ENCODE measurements around the gene PDK3.
A peak's percentile ranks its signal among the peaks of the same experiment; 100 is the strongest.

The PDK3 gene

DNA sequence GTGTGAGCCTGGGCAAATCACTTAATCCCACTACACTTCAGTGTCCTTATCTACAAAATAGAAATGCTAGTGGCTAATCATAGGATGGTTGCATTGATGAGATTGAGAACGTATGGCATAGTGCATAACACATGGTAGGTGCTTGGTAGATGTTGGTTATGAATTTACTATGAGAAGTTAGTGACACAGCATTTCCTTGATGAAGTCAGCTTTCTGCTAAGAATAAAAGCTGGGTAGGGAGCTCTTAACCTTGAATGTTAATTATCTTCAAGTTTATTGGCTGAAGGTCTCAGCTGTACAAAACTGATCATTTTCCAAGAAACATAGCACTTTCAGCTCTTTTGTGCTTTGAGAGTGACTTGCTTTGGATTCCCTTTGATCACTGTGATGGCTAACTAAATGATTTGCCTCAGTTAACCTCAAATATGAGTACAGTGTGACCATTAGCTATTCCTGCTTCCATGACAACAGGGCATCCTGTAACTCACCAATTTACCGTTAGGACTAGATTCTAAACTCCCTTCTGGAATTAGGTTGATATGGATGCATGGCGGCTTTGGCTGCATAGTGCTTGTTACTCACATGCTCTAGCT lies 17.8 kb downstream of the PDK3 start:
- no peak for DNase-seq (ENCODE audit: low spot score)

DNA sequence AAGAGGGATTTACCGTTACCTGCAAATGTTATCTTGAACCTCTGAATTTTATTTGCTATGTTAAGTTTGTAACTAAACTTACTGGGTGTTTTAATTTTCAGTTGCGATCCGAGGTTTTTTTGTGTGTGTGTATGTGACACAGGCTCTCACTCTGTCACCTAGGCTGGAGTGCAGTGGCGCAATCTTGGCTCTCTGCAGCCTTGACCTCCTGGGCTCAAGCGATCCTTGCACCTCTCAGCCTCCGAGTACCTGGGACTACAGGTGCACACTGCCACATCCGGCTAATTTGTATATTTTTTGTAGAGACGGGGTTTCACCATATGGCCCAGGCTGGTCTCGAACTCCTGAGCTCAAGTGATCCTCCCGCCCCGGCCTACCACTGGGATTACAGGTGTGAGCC lies 18.5 kb downstream of the PDK3 start:
- DNase-seq (ENCODE audit: low spot score): no peak

DNA sequence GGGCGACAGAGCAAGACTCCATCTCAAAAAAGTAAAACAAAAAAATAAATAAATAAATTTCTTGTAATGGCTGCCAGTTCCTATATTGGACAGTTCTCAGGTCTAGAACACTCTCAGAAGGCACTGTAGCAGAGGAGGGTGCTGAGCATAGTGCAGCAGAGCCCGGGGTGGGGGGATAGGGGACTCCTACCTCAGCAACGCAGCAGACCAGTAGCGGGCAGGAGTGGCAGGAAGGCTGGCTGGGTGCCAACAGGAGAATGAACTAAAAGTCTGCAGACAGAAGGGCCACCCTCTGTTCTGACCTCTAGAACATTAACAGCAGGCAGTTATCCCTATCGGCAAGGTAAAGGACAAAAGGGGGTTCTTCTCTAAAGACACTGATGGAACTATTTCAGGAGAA lies 20.2 kb downstream of the PDK3 start:
- no peak for DNase-seq (ENCODE audit: low spot score)

DNA sequence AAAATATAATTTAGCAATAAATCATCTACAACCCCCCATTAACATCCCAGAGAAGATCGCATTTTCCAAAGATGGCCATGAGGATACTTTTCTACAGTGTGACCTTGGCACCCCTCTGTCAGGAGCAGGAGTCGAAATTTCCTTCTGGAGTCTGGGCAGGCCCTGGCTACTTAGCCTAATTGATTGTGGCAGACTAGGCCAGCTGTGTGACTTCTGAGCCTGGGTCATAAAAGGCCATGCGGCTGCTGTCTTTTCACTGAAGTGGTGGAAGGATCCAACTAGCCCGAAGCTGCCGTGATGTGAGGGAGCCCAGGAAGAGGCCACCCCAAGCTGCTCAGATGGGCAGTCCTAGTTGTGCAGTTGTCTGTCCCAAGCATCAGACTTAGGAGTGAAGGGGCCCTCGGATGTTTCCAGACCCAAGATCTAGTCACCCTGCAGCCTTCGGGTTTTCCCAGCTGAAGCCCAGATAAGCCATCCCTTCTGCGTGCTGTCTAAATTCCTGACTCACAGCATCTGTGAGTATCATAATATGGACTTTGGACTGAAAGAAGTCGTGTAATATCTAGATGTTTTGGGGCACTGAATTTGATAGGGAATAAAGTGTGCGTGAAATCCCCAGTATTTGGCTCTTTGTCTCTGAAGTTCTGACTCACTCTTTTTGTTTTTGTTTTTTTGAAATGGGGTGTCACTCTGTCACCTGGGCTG lies 21.0 kb downstream of the PDK3 start:
- no peak for DNase-seq (ENCODE audit: low spot score)

DNA sequence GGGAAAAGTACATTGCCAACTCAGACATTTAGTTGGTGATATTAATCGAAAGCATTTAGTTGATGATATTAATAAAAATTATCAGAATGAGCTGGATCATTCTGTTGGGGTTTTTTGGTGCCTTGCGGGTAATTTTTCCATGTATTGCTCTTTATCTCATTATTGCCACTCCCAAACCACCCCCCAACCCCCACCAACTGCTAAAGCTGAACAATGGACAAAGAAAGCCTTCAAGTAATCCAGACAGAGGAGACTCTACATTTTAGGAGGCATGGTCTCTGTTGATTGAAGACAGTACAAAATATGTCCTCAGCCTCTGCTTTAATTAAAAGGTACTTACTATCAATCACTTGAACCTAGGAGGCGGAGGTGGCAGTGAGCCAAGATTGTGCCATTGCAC lies 22.5 kb downstream of the PDK3 start:
- no peak for DNase-seq (ENCODE audit: low spot score)

DNA sequence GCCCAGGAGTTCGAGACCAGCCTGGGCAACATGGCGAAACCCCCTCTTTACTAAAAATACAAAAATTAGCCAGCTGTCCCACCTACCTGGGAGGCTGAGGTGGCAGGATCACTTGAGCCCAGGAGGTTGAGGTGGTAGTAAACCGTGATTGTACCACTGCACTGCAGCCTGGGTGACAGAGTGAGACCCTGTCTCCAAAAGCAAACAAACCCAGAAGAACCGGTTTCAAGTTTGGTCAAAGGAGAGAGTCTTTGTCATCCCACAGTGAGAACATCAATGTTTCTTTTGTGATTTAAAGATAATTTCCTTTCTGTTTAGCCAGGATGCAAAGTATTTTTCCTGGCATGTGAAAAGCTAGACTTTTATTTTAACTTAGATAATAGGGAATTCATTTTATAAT lies 26.7 kb downstream of the PDK3 start:
- DNase-seq (ENCODE audit: low spot score): no peak

DNA sequence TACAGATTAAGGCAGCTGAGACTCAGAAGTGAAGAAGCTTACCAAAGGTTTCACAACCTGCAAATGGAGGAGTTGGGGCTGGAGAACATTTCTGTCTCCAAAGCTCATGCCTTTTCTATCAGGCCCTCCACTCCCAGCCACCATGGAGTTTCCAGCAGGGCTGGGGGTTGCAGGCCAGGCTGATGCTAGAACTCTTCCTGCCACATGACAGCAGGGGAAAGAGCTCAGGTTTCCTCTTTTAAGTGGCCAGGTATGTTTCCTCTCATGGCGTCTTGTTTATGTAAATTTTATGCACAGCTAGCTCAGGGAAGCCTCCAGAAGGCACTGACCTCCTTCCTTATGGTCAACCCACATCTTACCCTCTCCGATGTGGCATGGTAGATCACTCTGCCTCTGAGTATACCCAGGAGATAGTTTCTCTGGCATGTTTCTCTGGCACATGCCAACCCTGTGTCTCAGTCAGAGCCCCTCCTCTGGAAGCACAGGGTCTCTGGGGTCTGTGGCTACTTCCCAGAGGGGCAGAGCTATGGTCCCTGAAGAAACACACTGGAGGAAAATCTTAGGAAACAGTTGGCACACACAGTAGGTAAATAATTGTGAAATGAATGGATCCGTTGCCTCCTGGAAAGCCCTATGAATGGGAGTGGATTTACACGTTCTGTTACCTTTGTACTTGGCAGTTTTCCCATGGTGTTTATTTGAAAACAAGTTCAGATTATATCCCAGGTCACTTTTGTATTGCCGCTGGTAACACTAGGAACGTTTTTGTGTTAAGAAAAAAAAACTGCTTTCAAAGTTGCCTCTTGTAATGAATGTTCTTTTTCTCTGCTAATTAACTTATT lies 28.9 kb downstream of the PDK3 start:
- DNase-seq (ENCODE audit: low spot score): no peak

DNA sequence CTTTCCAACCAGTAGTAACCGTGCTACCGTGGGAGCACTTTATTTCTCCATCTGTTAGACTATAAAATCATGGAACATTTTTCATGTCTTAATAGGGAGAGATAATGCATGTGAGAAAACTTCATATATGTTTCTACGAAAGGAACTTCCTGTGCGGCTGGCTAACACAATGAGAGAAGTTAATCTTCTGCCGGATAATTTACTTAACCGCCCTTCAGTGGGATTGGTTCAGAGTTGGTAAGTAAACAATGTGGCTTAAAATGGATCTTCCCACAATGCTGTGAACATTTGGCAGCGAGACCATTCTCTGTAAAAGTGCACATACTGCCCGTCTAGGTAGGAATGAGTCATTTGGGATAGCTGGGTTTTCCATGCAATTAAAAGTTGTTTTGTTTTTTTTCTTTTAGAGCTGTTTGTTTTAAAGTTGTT lies 29.6 kb downstream of the PDK3 start:
- DNase-seq (ENCODE audit: low spot score): no peak

DNA sequence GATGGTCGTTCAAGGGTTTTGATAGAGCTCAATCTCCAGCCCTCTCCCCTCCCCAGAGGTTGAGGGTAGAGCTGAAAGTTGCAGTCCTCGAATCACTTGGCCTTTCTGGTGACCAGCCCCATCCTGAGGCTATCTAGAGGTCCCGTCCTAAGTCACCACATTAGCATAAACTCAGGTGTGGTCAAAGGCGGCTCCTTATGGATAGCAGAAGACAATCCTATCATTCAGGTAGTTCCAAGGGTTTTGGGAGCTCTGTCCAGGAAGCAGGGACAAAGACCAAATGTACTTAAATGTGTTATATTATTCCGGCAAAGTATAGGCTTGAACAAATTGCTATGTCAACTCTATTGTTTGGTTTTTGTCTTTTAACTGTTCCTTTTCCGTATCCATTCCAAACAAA lies 30.6 kb downstream of the PDK3 start:
- no peak for DNase-seq (ENCODE audit: low spot score)

DNA sequence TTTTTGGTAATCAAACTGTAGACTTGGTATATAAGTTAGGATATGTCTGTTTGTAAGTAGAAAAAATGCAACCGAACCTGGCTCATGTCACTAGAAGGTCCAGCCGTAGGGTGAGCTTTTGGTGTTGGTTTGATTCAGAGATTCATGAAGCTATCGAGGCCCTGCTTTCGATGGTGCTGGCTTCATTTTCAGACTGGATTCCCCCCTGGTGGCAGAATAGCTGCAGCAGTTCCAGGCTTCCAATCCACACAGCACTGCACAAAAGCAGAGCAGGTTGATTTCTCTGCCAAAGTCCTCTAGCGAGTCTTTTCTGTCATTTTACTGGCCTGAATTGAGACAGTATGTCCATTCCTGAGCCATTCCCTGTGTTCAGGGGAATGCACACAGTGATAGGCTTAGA lies 33.1 kb downstream of the PDK3 start:
- DNase-seq (ENCODE audit: low spot score): peak; percentile 37

DNA sequence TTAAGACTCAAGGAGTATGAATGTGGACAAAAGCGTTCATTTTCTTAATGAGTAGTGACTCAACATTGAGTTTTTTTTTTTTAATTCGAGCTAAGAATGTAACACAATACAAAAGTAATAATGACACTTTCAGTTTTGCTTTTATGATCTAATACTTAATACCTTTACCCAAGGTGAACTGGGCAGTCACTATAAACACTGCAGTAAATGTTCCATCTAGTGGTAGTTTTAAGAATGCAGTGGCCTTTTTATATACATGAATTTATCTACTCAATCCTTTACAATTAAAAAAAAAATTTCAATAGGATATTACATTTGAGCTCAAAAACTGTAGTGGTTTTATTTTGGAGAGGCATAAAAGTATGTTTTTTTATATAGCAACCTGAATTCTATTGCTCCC lies 33.9 kb downstream of the PDK3 start:
- DNase-seq (ENCODE audit: low spot score): peak; percentile 60

DNA sequence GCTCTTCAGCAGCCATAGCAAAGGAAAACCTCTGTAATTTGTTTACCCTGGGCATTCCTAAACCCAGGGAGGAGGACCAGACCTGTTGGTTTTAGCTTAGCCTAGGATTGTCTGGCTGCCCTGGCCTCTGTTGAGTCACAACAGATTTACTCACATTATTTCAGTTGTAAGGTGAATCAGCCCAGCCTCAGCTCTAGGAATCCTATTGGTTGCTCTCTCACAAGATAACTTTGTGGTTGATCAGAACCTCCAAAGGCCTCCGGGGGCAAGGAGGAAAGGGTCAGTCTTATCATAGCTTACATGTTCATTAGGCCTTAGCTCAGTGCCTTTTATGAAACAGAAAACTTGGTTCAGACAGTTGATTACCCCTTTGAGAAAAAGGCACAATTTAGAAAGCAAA lies 41.0 kb downstream of the PDK3 start:
- no peak for DNase-seq (ENCODE audit: low spot score)

DNA sequence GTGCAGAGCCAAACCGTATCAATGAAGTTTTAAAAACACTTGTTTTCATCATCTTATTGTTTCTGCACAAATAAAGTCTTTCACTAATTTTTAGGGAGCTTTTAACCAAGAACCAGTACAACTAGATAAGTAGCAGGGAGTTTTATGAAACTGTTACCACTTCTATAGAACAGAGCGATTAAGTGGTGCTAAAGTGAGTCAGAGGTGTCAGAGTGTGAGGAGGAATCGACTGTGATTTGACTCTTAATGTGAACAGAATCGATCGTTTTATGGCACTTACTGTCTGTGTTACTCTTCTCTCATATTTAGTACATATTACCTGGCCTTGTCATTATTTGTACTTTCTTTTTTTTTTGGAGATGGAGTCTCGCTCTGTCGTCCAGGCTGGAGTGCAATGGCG lies 43.3 kb downstream of the PDK3 start:
- DNase-seq (ENCODE audit: low spot score): no peak

DNA sequence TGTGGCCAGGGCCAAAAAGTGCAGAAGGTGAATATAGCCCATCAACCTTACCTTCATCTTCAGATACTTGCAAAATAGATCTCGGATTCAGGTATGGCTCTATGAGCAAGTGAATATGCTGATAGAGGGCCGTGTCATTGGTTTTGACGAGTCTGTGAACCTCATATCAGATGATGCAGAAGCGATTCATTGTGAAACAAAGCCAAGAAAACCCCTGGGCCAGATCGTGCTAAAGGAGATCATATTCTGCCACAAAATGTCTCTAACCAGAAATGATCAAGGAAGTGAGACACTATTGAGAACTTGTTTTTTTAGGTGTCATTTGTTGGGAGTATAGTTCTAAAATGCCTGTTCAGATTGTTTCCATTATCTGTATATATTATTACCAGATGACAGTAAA lies 48.3 kb downstream of the PDK3 start:
- DNase-seq (ENCODE audit: low spot score): no peak

DNA sequence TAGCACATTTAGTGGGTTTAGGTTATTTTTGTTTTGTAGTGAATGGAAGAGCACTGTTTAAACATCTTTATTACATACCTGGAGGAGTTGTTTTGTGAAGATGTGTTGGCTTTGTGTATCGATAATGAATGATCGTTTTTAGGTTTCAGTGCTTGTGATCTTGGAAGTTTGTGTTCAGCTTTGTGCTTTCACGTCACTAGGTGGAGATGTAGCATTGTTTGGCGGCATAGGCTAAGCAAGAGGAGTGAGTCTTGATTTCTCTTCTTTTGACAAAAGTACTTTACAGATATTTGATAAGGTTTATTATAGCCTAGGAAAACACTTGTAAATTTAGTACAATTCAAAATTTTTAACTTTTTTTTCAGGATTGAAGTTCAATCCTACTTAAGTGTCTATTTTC lies 50.4 kb downstream of the PDK3 start:
- DNase-seq (ENCODE audit: low spot score): no peak

DNA sequence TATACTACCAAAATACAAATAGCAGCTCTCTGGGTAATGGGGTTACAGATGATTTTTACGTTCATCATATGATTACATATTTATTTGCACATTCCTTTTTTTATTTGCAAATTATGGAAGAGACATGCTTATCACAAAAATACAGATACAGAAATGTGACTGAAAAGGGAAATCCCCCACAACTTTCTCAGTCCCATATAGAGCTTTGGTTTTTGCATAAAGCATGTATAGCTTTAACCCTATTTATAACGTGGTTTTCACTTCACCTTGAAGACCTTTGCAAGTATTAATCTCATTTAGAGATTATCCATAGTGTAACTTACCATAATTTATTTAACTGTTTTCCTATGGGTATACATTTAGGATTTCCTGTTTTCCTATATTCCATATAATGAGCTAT lies 55.4 kb downstream of the PDK3 start:
- no peak for DNase-seq (ENCODE audit: low spot score)

DNA sequence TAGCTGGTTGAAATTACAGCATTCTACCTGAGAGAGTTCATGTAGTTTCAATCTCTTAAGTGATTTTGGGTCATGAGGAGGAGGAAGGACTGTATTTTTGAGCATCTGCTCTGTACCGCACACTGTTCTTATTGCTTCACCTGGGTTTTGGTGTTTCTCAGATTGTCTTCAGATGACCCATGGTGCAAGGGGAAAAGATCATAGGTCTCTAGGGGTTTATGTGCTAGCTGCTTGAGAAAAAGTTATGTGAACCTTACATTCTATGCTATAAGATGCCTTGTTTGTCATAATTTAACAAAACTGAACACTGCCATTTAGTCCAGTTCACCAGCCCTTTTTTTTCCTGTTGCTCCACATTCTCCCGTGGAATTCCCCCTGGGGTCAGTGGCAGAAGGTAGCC lies 60.4 kb downstream of the PDK3 start:
- DNase-seq (ENCODE audit: low spot score): no peak

DNA sequence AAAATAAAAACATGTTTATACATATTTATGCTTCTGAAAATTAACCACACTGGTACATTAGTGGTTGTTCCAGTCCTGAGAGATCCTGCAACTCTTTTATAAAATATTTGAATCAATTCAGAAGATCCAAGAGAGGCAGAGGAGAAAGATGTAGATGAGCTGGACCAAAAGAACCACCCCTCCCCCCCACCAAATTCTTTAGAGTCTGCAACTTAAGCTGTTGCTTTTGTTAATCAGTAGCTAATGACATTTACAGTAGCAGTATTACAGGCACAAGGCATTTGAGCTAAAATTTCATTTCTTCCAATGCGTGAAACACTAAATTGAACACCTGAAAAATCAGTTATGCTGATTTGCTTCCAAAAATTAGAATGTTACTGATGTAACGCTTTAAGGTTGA lies 61.5 kb downstream of the PDK3 start:
- no peak for DNase-seq (ENCODE audit: low spot score)

DNA sequence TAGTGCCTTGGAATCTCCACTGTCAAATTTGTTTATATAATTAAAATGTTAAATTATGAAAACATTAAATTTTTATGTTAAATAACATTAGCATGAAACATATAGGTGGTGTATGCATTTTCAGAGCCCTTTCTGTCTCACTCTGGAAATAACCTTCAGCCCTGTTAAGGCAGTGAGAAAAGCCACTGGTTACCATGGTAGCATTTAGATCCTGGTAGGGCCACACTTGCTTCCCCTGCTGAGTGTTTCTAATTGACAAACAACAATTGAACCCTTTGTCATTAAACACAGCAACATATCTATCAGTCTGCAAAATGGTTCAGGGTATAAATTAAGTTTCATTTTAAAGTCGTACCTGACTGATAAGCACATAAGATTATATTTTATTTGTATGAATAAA lies 63.5 kb downstream of the PDK3 start:
- no peak for DNase-seq (ENCODE audit: low spot score)

DNA sequence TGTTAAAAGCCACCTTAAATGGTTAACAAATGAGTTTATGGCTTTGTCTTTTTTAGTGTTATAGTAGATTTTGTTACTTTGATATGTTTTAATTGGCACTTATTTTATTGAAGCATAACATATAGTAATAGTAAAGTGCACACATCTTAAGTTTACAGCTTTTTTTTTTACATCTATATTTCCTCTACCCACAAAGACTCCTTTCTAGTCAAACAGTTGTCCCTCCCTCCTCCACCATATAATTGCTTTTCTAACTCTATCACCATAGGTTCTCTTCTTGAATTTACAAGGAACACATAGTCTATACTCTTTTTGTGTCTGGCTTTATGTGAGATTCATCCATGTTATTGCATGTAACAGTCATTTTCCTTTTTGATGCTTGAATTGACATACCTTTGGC lies 71.5 kb downstream of the PDK3 start:
- no peak for DNase-seq (ENCODE audit: low spot score)

DNA sequence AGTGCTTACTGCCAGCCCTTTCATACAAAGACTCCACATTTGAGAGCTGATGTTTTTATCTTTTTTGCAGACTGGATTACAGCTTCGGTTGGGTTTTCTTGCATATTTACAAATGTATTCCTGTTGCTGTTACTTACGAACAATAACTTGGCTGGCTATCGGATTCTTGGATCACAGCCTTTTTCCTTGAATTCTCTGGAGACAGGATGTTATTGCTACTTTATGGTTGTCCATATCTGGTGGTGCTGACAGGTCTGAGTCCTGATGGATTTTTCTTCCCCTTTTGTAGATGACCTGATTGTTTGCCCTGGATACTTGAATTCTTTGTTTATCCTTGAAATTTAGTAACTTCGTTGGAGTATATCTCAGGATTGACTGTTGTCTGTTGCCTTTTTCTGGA lies 77.7 kb downstream of the PDK3 start:
- DNase-seq (ENCODE audit: low spot score): no peak

DNA sequence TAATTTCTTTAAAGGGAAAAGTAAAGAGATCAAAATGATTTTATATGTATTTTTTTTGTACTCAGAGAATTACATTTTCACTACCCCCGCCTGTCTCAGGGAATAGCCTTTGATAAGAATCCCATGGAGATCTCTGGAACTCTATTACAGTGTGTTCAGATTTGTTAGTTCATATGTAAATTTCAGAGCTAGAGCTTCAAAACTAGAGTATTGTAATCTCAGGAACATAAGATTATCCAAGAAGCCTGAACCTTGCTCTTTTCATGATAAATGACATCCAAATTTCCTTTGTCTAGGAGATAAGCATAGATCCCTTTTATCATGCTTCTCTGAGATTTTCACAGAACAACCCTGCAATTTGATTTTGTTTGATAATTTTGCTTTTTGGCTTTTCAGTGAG lies 82.9 kb downstream of the PDK3 start:
- no peak for DNase-seq (ENCODE audit: low spot score)

DNA sequence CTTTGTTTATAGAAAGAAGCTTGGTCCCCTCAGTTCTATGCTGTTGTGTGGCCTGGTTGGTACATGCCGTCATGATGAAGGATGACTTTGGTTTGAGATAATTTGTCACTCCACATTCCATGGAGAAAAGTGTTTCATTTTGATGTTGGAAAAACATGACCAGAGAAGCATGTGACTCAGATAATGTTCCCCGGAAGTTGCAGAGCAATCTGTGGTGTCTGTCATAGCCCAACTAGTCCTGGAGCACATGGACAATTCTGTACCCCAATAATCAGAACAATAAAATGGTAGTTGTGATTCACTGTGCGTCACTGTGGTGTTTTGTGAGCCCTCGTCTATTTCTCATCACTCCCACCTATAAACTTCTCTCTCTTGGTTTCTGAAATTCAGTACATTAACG lies 85.1 kb downstream of the PDK3 start:
- DNase-seq (ENCODE audit: low spot score): no peak
